Measurements from ENCODE around the gene SMAD9. TPM values are rescaled to one million over a fixed set of nuclear protein-coding genes. Genes with fewer than 3 reads are reported as not detected.

Gene SMAD9
- total and polyA plus RNA-seq, 10 donors, result 0.67 to 2.9 (median 1.4) TPM

- DNase-seq, result no peak
- no peak overlapping the region for H3K4me3 ChIP-seq
- H3K9me3 ChIP-seq, result no peaks in the 10 kb centered on the region
- H3K4me1 ChIP-seq, result no peaks in the 10 kb centered on the region
- H3K36me3 ChIP-seq, result peaks cover 0 to 98% (median 36%) of the 10 kb centered on the region in 6 donors
- H3K27ac ChIP-seq, result no peak overlapping the region
- 92 to 99% (median 98%) methylated on average over 2 of the region's 2 CpGs for WGBS, 5 donors
- intact Hi-C loops (cut with DNase I; ENCODE audit: low total_unique reads), result no loop called here
- TF ChIP-seq CTCF (IDR thresholded peaks at IDR 0.05 in 8 of 11, conservative IDR thresholded peaks at IDR 0.05 in 3 of 11), result no peak
- TF ChIP-seq POLR2AphosphoS5 (IDR thresholded peaks at IDR 0.05), result no peak
- TF ChIP-seq POLR2A (IDR thresholded peaks at IDR 0.05), result no peak
- no peaks in the 10 kb centered on the region for H3K27me3 ChIP-seq (replicated peaks in 1 of 7)
These were observed 39.5 kb upstream of the SMAD9 start for GRCh38 chr13:36959456-36960116.

DNA sequence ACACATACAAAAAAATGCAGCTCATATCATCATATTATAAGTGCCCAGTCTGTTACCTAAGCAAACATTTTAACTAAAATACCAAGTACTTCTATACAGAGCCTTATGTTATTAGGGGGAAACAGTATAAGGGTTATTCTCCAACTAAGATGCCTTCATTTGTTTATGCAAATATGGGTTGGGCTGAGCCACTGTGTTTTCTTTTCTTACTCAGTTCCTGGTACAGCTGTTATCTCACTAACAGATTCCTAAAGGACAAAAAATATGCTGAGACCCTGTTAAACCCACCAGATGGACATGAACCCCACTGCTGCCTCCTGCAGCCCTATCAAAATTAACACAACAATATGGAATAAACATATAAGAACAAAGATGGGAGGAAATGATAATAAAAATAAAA is 34.5 kb upstream of the SMAD9 start:
- TF ChIP-seq CTCF (IDR thresholded peaks at IDR 0.05 in 8 of 11, conservative IDR thresholded peaks at IDR 0.05 in 3 of 11), result no peak
- TF ChIP-seq POLR2A (IDR thresholded peaks at IDR 0.05), result no peak
- TF ChIP-seq POLR2AphosphoS5 (IDR thresholded peaks at IDR 0.05), result no peak
- Histone ChIP-seq H3K4me3 (no peak overlapping the region), H3K9me3 (no peaks in the 10 kb centered on the region), H3K36me3 (peaks cover 0 to 98% (median 30%) of the 10 kb centered on the region in 6 donors), H3K27me3 (replicated peaks in 1 of 7) (no peaks in the 10 kb centered on the region), H3K4me1 (no peaks in the 10 kb centered on the region), H3K27ac (no peak overlapping the region)
- DNase-seq, result no peak
- intact Hi-C loops (cut with DNase I; ENCODE audit: low total_unique reads), result no loop called here

- Histone ChIP-seq H3K9me3 (no peaks in the 10 kb centered on the region), H3K27me3 (replicated peaks in 1 of 7) (no peaks in the 10 kb centered on the region), H3K4me1 (no peaks in the 10 kb centered on the region), H3K27ac (no peak overlapping the region), H3K4me3 (no peak overlapping the region), H3K36me3 (peaks cover 3 to 90% (median 38%) of the 10 kb centered on the region in 6 donors)
- 73 to 83% (median 79%) methylated on average over 2 of the region's 2 CpGs for WGBS, 5 donors
- no peak for TF ChIP-seq POLR2AphosphoS5 (IDR thresholded peaks at IDR 0.05)
- no peak for TF ChIP-seq CTCF (IDR thresholded peaks at IDR 0.05 in 8 of 11, conservative IDR thresholded peaks at IDR 0.05 in 3 of 11)
- no peak for TF ChIP-seq POLR2A (IDR thresholded peaks at IDR 0.05)
- intact Hi-C loops (cut with DNase I; ENCODE audit: low total_unique reads), result no loop called here
- no peak for DNase-seq
These were observed 30.9 kb upstream of the SMAD9 start for GRCh38 chr13:36950920-36951319.

DNA sequence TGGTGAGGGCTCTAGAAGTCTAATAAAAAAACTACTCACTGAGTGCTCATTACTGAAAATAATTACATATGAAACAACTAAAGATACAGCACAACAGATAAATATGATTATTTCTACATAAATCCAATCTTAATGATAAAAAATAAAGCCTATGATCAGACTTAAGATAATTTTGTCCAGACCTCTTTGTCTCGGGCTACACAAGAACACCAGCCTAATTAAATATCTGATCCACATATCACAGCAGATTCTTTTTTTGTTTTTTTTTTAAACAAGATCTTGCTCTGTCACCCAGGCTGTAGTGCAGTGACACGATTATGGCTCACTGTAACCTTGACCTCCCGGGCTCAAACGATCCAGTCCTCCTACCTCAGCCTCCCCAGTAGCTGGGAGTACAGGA is 30.3 kb upstream of the SMAD9 start:
- H3K27ac ChIP-seq, result no peak overlapping the region
- intact Hi-C loops (cut with DNase I; ENCODE audit: low total_unique reads), result no loop called here
- no peak for DNase-seq
- peaks cover 3 to 84% (median 38%) of the 10 kb centered on the region in 6 donors for H3K36me3 ChIP-seq
- TF ChIP-seq POLR2A (IDR thresholded peaks at IDR 0.05) (no peak), POLR2AphosphoS5 (IDR thresholded peaks at IDR 0.05) (no peak), CTCF (IDR thresholded peaks at IDR 0.05 in 8 of 11, conservative IDR thresholded peaks at IDR 0.05 in 3 of 11) (no peak)
- no peaks in the 10 kb centered on the region for H3K9me3 ChIP-seq
- H3K4me3 ChIP-seq, result no peak overlapping the region
- no peaks in the 10 kb centered on the region for H3K4me1 ChIP-seq
- WGBS, 5 donors, result 90 to 95% (median 92%) methylated on average over 4 of the region's 4 CpGs
- no peaks in the 10 kb centered on the region for H3K27me3 ChIP-seq (replicated peaks in 1 of 7)
